Superior temporal gyrus (tissue), 1 donor: ENCODE results near the gene DIPK1C.

Experiments
- DNase-seq: peaks from one replicate; pipeline ENCODE4 v3.0.0-alpha.2; 2016; ENCODE audit errors: extremely low spot score

The DIPK1C gene

DNA sequence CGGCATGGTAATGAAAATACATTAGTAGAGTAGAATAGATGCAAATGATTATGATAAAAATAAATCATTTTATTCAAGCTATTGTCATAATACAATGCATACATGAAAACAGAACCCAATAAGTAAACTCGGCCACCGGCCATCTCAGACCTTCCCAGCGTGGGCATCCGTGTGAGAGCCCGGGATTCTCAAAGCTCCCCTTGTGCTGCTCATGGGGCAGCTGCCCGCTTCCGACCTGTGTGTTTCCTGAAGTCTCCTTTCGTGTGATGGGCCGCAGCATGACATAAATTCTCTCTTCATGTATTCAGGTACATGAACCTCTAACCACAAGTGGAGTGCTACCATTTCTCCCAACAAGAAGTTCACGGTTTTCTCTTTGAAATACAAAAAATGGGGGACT lies 25.6 kb upstream of the DIPK1C start:
- no peak for DNase-seq

DNA sequence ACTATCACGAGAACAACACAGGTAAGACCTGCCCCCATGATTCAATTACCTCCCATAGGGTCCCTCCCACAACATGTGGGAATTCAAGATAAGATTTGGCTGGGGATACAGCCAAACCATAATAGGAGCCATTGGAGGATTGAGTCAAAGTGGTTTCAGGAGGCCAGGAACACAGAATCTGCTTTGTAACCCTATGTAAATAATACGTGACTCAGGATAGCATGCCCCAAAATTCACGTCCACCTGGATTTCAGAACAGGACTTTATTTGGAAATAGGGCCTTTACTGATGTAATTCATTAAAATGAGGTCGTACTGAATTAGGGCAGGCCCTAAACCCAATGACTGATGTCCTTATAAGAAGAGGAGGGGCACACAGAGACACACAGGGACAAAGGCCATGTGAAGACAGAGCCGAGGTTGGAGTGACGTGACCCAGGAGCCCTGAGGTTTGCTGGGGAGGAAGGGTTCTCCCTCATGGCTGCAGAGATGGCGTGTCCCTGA lies 23.1 kb upstream of the DIPK1C start:
- DNase-seq: no peak

DNA sequence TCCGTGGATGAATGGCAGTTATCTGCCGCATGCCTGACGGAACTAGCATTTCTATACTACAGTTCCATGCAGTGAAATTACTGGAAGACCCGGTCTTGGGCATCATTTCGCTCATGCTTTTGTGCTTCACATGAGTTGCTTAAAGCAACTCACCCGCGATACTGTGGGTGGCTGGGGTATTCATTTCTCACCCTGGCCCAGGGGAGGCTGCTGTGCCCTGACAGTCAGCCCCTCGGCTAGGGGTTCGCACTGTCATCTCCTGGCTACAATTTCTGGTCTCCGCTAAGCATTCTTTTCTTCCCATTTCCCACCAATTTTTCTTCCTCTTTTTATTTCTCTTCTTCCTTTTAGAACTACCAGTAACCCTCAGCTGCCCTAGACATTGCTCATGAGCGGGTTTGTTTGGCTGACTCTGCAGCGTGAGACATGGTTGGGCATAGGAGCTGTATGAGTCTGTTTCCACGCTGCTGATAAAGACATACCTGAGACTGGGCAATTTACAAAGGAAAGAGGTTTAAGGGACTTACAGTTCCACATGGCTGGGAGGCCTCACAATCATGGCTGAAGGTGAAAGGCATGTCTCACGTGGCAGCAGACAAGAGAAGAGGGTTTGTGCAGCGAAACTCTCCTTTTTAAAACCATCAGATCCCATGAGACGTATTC lies 22.5 kb upstream of the DIPK1C start:
- DNase-seq: no peak

DNA sequence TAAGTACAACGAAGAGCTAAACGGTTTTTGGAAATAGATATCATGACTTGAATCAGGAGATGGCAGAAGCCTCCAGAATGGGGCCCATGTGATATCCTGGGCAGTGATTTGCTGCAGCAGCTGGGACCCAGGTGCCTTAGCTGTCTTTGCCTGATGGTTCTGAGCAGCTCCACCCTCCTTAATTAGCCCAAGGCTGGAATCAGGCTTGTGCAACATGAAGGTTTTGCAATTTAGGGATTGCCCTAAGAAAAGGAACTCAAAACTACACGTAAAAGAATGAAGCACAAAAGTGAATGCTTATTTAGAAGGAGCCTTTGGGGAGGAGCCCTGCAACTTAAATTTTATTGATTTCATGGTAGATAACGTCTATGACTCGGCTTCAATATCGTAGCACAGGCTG lies 21.8 kb upstream of the DIPK1C start:
- no peak for DNase-seq

DNA sequence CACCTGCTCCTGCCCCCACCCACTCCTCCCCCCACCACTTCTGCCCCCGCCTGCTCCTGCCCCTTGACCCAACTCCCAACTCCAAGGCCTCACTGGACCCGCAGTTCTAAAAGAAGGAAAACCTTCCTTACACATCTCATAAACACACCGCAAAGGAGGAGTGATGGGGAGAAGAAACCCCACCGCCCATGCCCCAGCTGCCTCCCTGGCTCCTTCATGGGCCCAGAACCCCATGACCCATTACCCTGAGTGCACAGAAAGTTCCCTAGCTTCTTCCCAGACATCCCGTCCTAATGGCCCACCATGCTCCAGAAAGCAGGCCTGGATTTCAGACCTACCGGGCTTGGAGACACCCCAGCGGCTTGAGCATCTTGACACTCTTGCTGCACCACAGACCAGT lies 21.2 kb upstream of the DIPK1C start:
- DNase-seq: no peak

DNA sequence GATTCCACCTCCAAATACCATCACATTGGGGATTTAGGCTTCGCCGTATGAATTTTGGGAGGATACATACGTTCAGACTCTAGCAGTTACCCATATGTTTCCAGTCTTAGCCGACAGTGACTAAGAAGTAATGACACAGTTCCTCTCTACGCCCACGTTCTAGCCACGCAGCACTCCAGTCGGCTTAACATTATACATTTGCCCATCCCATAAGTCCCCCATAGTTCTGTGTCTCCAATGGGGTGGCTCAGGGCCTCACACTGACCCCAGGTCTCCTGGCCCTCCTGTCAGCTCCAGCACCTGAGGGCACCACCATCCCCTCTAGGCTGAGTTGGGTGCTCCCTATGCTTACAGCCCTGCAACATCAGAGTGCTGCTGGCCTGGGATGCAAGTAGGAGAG lies 20.7 kb upstream of the DIPK1C start:
- no peak for DNase-seq

DNA sequence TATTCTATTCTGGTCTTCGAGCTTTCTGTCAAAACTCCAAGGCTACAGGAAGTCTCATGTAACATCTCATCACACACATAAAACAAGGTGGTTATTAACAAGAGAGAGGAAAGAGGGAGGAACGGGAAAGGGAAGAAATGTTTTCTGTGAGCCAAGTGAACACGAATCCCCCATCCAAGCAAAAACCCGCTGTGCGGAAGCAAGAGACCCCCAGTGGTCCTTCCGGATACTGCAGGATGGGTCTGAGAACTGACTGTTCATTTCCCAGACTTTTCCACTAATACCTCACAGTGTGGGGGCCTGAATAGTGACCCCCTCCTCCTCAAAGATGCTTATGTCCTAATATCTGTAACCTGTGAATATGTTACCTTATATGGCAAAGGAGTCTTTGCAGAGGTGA lies 19.0 kb upstream of the DIPK1C start:
- DNase-seq: peak; percentile 91

DNA sequence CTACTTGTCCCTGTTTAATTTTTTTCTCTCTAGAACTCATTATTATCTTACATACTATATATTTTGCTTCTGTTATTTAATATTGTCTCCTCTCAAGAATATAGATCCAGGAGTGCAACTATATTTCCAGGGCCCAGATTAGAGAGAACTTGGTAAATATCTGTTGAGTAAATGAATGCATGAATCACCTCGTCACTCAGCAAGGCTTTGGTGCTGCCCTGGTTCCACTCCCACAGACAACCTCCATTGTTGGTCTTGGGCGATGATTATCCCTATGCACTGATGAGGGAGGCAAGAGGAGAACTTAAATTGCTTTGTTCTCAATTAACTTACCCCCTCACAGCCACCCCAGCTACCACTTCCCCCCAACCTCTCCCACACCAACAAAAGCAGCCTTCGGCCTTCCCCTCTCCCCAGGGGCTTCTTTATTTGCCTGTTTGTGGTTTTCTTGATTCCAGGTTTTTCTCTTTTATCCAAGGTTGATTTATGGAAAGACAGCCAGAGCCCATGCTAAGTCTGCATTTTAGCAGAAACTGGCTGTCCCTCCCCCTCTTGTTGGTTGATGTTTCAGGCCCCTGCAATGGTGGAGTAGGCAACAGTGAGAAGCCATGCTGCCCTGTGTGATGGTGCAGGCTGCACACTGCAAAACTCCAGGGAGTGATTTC lies 17.0 kb upstream of the DIPK1C start:
- no peak for DNase-seq

DNA sequence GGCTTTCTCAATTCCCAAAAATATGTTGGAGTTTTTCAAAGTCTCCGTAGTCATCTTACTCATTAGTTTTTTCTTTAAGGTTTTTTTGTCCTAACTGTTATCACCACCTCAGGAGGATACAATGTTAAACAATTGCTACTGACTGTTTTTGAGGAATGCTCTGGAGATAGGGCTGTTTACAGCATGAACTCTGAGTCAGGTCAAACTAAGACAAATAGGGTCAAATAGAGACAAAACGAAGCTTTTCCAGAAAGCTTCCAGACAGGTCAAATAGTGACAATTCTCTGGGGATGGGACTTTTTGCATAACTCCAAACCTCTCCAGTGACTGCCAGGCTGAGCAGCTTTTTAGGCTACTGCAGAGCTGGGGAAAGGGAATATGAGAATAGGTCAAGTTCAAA lies 15.2 kb upstream of the DIPK1C start:
- no peak for DNase-seq

DNA sequence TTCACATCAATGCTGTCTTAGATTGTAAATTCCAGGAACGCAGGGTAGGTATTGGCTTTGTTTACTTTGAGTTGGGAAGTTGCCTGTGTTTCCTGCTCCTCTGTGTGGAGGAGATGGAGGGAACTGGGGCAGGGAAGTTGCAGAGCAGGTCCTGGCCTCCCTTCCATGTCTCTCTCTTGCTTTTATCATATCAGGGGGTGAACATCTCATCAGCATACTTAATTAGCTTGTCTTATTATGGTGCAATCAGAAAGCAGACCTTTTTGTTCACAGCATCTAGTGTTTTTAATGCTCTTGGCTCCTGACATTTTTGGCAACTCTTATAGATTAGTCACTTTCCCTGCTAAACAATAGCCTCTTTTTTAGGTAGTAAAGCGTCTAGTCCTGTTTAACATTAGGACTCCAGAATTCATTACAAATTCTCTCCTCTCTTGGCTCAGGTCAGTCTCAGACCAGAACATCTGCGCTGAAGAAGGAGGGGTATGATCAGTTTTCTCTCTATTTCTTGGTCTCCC lies 11.5 kb upstream of the DIPK1C start:
- peak; percentile 57 for DNase-seq

DNA sequence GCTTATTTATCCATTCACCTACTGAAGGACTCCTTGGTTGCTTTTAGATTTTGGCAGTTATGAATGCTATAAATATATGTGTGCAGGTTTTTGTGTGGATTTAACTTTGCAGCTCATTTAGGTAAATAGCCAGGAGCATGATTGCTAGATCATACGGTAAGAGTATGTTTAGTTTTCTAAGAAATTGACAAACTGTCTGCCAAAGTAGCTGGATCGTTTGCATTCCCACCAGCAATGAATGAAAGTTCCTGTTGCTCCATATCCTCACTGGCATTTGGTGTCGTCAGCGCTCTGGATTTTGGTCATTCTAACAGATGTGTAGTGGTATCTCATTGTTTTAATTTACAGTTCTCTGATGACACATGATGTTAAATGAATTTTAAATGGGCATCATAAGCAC lies 8.7 kb upstream of the DIPK1C start:
- no peak for DNase-seq

DNA sequence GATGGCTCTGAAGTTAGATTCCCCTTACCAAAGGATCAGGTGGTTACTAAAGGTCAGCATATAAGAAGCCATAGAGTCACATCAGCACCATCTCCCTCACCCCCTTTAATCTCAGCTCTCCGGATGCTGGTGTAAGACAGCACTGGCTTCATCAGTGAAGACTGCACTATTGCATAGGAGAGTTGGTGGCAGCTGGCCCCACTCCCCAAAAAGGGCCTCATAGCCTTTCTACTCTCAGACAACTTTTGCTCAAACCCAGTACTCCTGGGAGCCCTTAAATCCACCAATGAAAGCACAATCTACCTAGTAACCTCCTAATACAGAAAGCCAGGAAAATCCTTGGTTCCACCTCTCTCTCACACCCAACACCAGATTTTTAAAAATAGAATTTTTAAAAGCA lies 6.9 kb upstream of the DIPK1C start:
- DNase-seq: no peak

DNA sequence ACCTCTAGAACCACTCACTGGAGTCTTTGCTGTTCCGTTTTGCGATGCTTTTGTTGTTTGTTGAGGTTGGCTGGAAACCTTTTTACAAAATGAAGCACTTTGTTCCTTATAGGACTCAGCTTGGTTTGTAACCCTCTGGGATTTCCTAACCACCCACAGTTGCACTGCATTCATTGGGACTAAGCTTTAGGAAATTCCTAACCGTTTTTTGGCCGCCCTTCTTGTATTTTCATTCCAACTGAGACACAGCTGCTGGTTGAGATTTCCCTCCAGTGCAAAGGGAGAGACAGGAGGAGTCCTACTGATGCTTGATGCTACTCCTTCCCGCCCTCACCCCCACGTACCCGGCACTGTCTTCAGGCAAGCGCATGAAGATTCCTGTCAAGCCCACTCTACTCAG lies 6.1 kb upstream of the DIPK1C start:
- DNase-seq: no peak

DNA sequence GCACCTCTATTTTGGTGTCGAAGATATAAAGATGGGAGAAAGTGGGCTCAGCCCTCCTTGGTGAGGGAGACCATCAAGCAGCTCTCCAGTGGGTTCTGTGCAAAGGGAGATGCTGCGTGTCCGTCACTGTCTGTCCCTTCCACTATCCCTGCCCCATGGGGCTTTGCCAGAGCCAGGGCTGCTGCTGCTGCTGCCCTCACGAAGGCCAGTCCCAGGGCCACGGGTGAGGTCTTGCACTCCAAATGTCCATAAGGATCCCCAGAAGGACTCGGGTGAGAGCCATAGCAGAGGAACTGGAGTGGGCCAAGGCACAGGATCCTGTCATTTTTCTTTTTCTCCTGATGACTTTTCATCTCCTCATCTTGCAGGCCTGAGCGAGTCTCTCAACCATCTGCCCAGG lies 3.7 kb upstream of the DIPK1C start:
- DNase-seq: no peak

DNA sequence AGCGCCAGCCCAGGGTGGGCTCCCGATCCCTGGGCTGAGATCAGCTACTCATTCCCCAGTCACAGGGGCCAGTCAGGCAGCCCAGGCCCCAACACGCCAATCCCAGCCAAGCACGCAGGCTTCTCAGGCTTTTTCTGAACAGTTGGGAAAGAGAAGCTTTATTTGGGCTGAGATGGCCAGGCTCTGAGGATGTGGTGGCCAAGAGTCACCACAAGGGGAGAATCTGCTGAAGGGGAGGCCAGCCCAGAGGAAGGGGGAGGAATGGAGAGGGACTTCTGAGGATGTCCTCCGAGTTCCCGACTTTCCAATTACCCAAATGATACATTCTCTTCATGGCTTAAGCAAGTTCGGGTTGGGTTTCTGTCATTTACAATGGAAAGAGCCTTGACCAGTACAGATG lies 2.8 kb upstream of the DIPK1C start:
- peak; percentile 58 for DNase-seq

DNA sequence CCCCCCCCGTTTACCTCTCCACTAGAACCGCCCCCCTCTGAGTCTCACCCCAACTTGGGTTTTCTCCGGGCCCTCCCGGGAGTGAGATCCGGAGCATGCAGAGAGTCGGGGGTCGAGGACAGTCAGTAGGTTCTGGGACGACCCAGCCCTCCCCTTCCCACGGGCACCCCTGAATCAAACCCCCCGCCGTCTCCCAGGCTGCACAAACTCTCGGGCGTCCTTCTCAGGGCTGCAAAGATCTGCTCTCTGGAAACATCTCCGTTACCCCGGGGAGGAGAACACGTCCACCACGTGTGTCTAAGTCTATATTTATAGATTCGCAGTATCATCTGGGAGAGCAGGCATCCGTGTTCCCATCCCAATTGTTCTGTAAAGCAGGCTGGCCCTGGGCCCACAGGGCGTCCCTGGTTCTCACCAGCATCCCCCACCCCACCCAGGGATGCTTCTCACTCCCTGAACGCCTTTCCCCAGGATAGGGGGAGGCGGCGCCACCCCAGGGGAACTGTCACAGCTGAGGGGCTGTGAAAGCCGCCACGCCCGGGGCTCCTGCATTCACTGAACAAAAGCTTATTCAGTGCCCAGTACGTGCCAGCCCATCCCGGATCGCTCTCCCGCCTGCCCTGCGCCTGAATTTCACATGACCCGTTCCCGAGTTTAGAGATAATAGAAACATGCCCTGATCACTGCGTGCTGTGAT lies 765 bp upstream of the DIPK1C start:
- DNase-seq: peak; percentile 94

DNA sequence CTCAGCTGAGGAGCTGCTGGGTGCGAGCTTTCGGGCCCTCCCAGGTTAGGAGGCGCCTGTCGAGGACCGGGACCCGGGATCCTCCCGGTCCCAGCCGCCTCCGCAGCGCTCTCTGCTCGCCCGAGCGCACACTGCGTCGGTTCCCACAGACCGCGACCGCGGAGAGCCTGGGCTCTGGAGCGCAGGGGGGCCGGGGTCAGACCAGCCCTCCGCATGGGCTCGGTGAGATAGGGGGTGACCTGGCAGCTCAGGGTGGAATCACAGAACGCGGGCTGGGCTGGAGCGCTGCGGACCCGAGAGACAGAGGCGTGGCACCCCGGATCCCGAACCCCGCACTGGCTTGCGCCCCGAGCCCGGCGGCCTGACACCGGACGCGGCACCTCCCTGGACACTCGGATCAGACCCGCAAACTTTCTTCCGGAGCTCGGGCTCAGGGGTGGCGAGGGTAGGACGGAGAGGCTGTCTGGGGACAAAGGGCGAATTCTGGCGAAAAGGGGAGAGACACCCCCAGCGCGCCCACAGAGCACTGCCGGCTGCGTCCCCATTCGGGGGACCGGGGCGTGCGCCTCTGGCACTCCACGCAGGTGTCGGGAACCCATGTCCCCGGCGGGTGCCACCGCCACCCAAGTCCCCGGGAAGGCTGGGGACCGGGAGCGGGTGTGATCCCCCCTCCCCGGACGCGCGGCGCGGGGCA lies 612 bp downstream of the DIPK1C start:
- DNase-seq: no peak

DNA sequence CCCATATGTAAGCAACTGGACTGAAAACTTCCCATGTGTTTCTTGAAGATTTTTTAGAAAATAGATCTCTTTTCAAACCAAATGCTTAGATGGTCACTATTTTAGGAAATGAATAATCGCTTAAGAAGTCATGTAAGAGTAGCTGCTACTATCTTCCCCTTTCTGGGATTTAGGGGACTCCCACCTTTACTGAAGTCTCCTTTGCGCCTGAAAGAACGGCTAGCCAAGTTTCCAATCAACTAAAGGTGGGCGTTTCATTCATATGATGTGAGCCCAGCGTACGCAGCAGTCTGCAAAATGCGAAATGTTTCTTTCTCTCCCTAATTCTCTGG lies 1.1 kb downstream of the DIPK1C start:
- peak; percentile 62 for DNase-seq

DNA sequence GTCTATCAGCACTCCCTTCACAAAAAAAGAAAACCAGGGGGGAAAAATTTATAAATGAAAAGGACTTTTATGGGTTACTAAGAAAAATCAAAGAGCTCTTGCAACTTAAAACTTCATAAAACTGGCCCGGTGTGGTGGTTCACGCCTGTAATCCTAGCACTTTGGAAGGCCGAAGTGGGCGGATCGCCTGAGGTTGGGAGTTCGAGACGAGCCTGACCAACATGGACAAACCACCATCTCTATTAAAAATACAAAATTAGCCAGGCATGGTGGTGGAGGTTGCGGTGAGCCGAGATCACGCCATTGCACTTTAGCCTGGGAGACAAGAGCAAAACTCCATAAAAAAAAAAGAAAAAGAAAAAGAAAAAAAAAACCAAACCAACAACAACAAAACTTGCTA lies 1.7 kb downstream of the DIPK1C start:
- no peak for DNase-seq

DNA sequence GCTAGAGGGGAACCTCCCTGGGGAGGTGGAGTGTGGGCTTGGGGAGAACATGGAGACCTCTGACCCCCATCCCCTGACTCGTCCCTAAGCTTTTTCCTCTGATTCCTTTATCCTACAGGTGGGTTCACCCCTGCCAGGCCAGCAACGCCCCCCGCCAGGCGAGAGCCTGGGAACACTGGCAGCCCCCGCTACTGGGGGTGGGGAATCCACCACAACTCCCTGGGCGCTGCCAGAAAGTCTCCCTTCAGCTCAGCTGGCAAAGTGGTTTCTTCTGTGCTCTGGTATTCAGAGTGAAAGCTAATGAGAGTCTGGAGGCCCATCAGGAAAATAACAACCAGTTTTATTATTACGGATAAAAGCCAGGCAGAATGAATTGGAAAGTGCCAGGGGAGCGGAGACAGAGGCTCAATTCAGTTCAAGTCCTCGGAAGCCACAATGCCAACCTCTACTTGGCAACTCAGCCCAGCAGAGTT lies 2.8 kb downstream of the DIPK1C start:
- DNase-seq: peak; percentile 92

DNA sequence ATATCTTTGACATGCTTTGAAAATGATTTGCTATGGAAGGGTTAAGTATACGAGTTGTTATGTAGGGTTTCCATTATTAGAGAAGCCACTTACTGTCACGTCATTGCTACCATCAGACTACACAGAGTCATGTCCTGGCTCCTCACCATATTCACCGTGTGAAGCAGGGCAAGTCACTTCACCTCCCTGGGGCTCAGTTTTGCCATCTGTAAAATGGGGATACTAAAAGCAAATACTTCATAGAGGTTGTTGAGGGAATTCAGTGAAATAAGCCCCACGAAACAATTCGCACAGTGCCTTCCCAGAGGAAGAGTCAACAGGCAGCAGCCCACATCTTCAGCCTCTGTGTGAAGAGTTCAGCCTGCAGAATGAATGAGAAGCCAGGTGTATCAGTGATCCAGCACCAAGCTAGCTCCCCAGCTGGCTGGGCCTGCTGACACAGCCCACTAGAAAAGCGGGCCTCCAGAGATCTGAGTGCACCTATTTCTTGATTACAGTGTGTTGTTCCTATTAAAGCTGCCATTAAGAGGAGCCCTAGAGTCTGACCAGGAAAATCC lies 3.4 kb downstream of the DIPK1C start:
- DNase-seq: no peak

DNA sequence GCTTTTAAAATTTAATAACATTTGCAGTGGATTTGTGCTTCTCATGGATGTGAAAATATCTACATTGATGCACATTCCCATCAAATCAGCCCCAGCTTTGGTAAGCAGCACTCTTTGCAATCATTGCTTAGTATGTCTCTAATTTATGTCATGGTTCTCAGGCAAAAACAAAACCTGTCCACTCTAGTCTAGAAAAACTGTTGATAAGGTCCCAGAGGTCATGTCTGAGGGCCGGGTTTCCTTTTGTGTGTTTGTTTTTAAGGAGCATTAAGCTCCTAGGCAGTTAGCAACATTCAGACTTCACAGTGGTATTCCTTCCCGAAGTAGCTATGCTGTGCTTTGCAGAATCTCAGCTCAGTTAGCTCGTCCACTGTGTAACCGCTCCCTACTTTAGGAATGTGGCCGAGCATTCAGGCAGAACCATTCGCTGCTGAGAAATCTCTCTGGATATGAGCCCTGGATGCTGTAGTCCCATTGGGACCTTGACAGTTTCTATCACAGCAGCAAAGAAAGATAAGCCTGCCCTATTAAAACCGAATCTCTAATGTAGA lies 4.0 kb downstream of the DIPK1C start:
- no peak for DNase-seq
